Neural progenitor cell (in vitro differentiated cells): ENCODE results near the gene CIAO3. TPM values are rescaled to one million over a fixed set of nuclear protein-coding genes. Genes with fewer than 3 reads are reported as not detected.

Source experiments
- DNase-seq: peaks from one replicate; pipeline ENCODE4 v3.0.0-alpha.2; 2016; ENCODE audit warnings: low spot score
- H2AFZ ChIP-seq: fragments of 200-600 bp; sonication (generic); replicated peaks from 2 replicates; pipeline ENCODE4 v1.6.1; 2016; ENCODE audit warnings: antibody characterized with exemption
- H3F3A ChIP-seq: fragments of 200-600 bp; sonication (generic); 2 replicates; pipeline ENCODE4 v1.6.1; 2016; ENCODE audit warnings: antibody characterized with exemption, low read depth
- H3K27ac ChIP-seq: fragments of 200-600 bp; sonication (generic); 2 replicates; pipeline ENCODE4 v1.5.1; 2016; ENCODE audit warnings: mild to moderate bottlenecking
- H3K27me3 ChIP-seq: fragments of 200-600 bp; sonication (generic); 2 replicates; pipeline ENCODE4 v1.6.1; 2016; ENCODE audit warnings: mild to moderate bottlenecking, moderate library complexity
- H3K36me3 ChIP-seq: fragments of 200-600 bp; sonication (generic); 2 replicates; pipeline ENCODE4 v1.5.1; 2016
- H3K4me1 ChIP-seq: fragments of 200-600 bp; sonication (generic); 2 replicates; pipeline ENCODE4 v1.6.1; 2016; ENCODE audit warnings: mixed run types
- H3K4me2 ChIP-seq: fragments of 200-600 bp; sonication (generic); 2 replicates; pipeline ENCODE4 v1.6.1; 2016
- H3K4me3 ChIP-seq: fragments of 200-600 bp; sonication (generic); 2 replicates; pipeline ENCODE4 v1.5.1; 2016
- H3K79me2 ChIP-seq: fragments of 200-600 bp; sonication (generic); 2 replicates; pipeline ENCODE4 v1.6.1; 2016; ENCODE audit warnings: low read depth
- H3K9ac ChIP-seq: fragments of 200-600 bp; sonication (generic); 2 replicates; pipeline ENCODE4 v1.6.1; 2016
- H3K9me3 ChIP-seq: fragments of 200-600 bp; sonication (generic); 2 replicates; pipeline ENCODE4 v1.5.1; 2016; ENCODE audit warnings: low read depth
- H4K20me1 ChIP-seq: fragments of 200-600 bp; sonication (generic); 2 replicates; pipeline ENCODE4 v1.6.1; 2016; ENCODE audit warnings: low read depth
- H3K27ac Mint-ChIP-seq: 3 replicates; pipeline ENCODE4 v1.8.0; 2021; ENCODE audit warnings: mixed read lengths
- H3K27me3 Mint-ChIP-seq: 2 replicates; pipeline ENCODE4 v1.8.0; 2022; ENCODE audit warnings: low read depth, mild to moderate bottlenecking, inconsistent platforms, moderate library complexity, mixed read lengths; ENCODE audit not compliant: insufficient read depth
- H3K36me3 Mint-ChIP-seq: 3 replicates; pipeline ENCODE4 v1.8.0; 2021; ENCODE audit warnings: mixed read lengths
- H3K4me1 Mint-ChIP-seq: 3 replicates; pipeline ENCODE4 v1.8.0; 2021; ENCODE audit warnings: mixed read lengths
- H3K4me3 Mint-ChIP-seq: 3 replicates; pipeline ENCODE4 v1.8.0; 2021; ENCODE audit warnings: mild to moderate bottlenecking, moderate library complexity, mixed read lengths
- H3K9me3 Mint-ChIP-seq: 3 replicates; pipeline ENCODE4 v1.8.0; 2020; ENCODE audit warnings: mixed read lengths
- EZH2 ChIP-seq: fragments of 200-600 bp; sonication (generic); IDR thresholded peaks from 2 replicates; pipeline ENCODE4 v1.6.1; 2017; ENCODE audit warnings: antibody characterized with exemption, mild to moderate bottlenecking, moderate library complexity
- EZH2phosphoT487 ChIP-seq: fragments of 200-600 bp; sonication (generic); IDR thresholded peaks from 2 replicates; pipeline ENCODE4 v1.6.1; 2017; ENCODE audit warnings: antibody characterized with exemption
- total RNA-seq: library from RNA; depleted of rRNA; stranded (reverse); fragments of >200 nt; gene quantifications from 2 replicates; pipeline ENCODE4 v1.2.3, GENCODE V29; 2015; ENCODE audit warnings: low replicate concordance
- TF ChIP-seq, protein P1 (sequence below): fragments of 200-600 bp; sonication (generic); IDR thresholded peaks from 2 replicates; pipeline ENCODE4 v1.5.1; 2017; ENCODE audit warnings: antibody characterized with exemption, mild to moderate bottlenecking

The CIAO3 gene
- total RNA-seq, 1 donor from 2014 or later: 20.5 TPM

DNA sequence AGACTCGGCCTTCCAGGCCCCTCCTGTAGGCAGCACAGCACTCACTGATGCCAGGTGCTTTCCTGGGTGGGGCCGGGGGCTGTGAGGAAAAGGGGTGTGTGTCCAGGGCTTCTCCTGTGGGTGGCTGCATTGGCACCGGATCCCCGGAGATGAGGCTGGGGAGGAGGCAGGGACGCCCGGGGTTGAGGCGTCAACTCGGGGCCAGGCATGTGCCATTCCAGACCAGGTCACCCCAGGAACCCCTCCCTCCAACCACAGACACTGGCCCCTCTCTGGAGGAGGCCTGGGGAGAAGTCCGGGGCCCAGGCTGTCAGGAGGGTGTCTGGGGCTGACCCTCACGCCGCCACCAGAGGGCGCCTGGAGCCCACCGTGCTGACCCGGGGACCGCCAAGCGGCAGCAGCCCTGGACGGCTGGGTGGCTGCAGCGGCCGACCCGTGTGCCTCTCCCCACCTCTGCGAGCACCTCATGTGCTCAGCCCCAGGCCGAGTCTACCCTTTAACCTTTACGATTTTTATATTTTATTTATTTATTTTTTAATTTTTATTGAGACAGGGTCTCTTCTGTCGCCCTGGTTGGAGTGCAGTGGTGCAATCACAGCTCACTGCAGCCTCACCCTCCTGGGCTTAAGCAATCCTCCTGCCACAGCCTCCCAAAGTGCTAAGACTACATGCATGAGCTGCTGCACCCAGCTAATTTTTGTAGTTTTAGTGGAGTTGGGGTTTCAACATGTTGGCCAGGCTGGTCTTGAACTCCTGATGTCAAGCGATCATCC, 29.1 kb downstream of the CIAO3 start:
- Mint-ChIP-seq H3K4me3 (no peak overlapping the region), H3K4me1 (peaks cover 46% of the 10 kb centered on the region), H3K27me3 (peaks cover 24% of the 10 kb centered on the region), H3K36me3 (peaks cover 2% of the 10 kb centered on the region), H3K9me3 (no peaks in the 10 kb centered on the region), H3K27ac (no peak overlapping the region)
- H3K4me2 ChIP-seq: no peak overlapping the region
- no peak overlapping the region for H2AFZ ChIP-seq
- peaks cover 20% of the 10 kb centered on the region for H3K4me1 ChIP-seq
- DNase-seq: peak; percentile 91
- H4K20me1 ChIP-seq: peaks cover 24% of the 10 kb centered on the region
- no peak overlapping the region for H3K4me3 ChIP-seq
- H3K27me3 ChIP-seq: peaks cover 79% of the 10 kb centered on the region
- H3K9ac ChIP-seq: no peak overlapping the region
- no peak for TF ChIP-seq EZH2
- TF ChIP-seq, protein P1, sequence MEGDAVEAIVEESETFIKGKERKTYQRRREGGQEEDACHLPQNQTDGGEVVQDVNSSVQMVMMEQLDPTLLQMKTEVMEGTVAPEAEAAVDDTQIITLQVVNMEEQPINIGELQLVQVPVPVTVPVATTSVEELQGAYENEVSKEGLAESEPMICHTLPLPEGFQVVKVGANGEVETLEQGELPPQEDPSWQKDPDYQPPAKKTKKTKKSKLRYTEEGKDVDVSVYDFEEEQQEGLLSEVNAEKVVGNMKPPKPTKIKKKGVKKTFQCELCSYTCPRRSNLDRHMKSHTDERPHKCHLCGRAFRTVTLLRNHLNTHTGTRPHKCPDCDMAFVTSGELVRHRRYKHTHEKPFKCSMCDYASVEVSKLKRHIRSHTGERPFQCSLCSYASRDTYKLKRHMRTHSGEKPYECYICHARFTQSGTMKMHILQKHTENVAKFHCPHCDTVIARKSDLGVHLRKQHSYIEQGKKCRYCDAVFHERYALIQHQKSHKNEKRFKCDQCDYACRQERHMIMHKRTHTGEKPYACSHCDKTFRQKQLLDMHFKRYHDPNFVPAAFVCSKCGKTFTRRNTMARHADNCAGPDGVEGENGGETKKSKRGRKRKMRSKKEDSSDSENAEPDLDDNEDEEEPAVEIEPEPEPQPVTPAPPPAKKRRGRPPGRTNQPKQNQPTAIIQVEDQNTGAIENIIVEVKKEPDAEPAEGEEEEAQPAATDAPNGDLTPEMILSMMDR: peak; percentile 82
- H3K79me2 ChIP-seq: no peaks in the 10 kb centered on the region
- no peaks in the 10 kb centered on the region for H3K9me3 ChIP-seq
- no peaks in the 10 kb centered on the region for H3K36me3 ChIP-seq
- peaks cover 35% of the 10 kb centered on the region for H3F3A ChIP-seq
- no peak overlapping the region for H3K27ac ChIP-seq

- H3K36me3 ChIP-seq: no peaks in the 10 kb centered on the region
- no peaks in the 10 kb centered on the region for H3K9me3 ChIP-seq
- H3K4me3 ChIP-seq: no peak overlapping the region
- H3K79me2 ChIP-seq: no peaks in the 10 kb centered on the region
- no peak overlapping the region for H3K9ac ChIP-seq
- peaks cover 24% of the 10 kb centered on the region for H4K20me1 ChIP-seq
- no peak overlapping the region for H2AFZ ChIP-seq
- Mint-ChIP-seq H3K9me3 (no peaks in the 10 kb centered on the region), H3K27ac (peak overlapping the region; percentile 87), H3K4me1 (peaks cover 41% of the 10 kb centered on the region), H3K27me3 (peaks cover 27% of the 10 kb centered on the region), H3K36me3 (no peaks in the 10 kb centered on the region), H3K4me3 (peak overlapping the region; percentile 57)
- no peak overlapping the region for H3K27ac ChIP-seq
- peaks cover 14% of the 10 kb centered on the region for H3K4me1 ChIP-seq
- no peak for DNase-seq
- TF ChIP-seq, protein P1: no peak
- no peak for TF ChIP-seq EZH2phosphoT487
- TF ChIP-seq EZH2: no peak
- H3K4me2 ChIP-seq: no peak overlapping the region
- H3K27me3 ChIP-seq: peaks cover 85% of the 10 kb centered on the region
- H3F3A ChIP-seq: peaks cover 37% of the 10 kb centered on the region
Measured at GRCh38 chr16:711084-711483, 29.7 kb downstream of the CIAO3 start.

- Mint-ChIP-seq H3K27ac (peak overlapping the region; percentile 89), H3K9me3 (no peaks in the 10 kb centered on the region), H3K4me3 (peak overlapping the region; percentile 78), H3K36me3 (no peaks in the 10 kb centered on the region), H3K4me1 (peaks cover 41% of the 10 kb centered on the region), H3K27me3 (peaks cover 27% of the 10 kb centered on the region)
- H3K36me3 ChIP-seq: no peaks in the 10 kb centered on the region
- no peak overlapping the region for H3K27ac ChIP-seq
- peaks cover 90% of the 10 kb centered on the region for H3K27me3 ChIP-seq
- H3K4me2 ChIP-seq: peak overlapping the region; percentile 21
- H2AFZ ChIP-seq: no peak overlapping the region
- peaks cover 33% of the 10 kb centered on the region for H3F3A ChIP-seq
- H4K20me1 ChIP-seq: peaks cover 26% of the 10 kb centered on the region
- peaks cover 10% of the 10 kb centered on the region for H3K4me1 ChIP-seq
- no peaks in the 10 kb centered on the region for H3K79me2 ChIP-seq
- DNase-seq: no peak
- no peak for TF ChIP-seq EZH2
- TF ChIP-seq, protein P1: no peak
- no peak for TF ChIP-seq EZH2phosphoT487
- H3K4me3 ChIP-seq: no peak overlapping the region
- no peak overlapping the region for H3K9ac ChIP-seq
- H3K9me3 ChIP-seq: no peaks in the 10 kb centered on the region
Measured at GRCh38 chr16:710500-711075, 30.2 kb downstream of the CIAO3 start.
